Heart left ventricle (tissue), 16 donors: Measurements from ENCODE around the gene STAC. TPM values are rescaled to one million over a fixed set of nuclear protein-coding genes. Genes with fewer than 3 reads are reported as not detected.

Source experiments
- ATAC-seq, 4 donors: fragments of 200-7000 bp; cut with Tn5 transposase; one replicate each; pipeline ENCODE4 v1.9.1; 2020 to 2022; ENCODE audit warnings: moderate library complexity in 4 of 4, mild to moderate bottlenecking in 3 of 4, moderate number of reproducible peaks in 1 of 4
- DNase-seq, 5 donors: peaks; one replicate each; pipeline ENCODE4 v3.0.0-alpha.2; 2020
- H3K27ac ChIP-seq, 12 donors: fragments of 200-600 bp; sonication (generic) in 4 of 12; one replicate each; pipeline versions ENCODE4 v1.5.0 to v1.8.0; 2016 to 2022; ENCODE audit warnings: mild to moderate bottlenecking in 2 of 12
- H3K27me3 ChIP-seq, 9 donors: fragments of 200-600 bp; sonication (generic) in 2 of 9; one replicate each; pipeline versions ENCODE4 v1.5.1 to v1.8.0; 2016 to 2022; ENCODE audit warnings: mild to moderate bottlenecking in 3 of 9
- H3K36me3 ChIP-seq, 9 donors: fragments of 200-600 bp; sonication (generic) in 2 of 9; one replicate each; pipeline versions ENCODE4 v1.5.0 to v1.8.0; 2018 to 2022; ENCODE audit warnings: mild to moderate bottlenecking in 2 of 9
- H3K4me1 ChIP-seq, 12 donors: fragments of 200-600 bp; sonication (generic) in 4 of 12; one replicate each; pipeline versions ENCODE4 v1.5.0 to v1.8.0; 2016 to 2022; ENCODE audit warnings: mild to moderate bottlenecking in 3 of 12
- H3K4me3 ChIP-seq, 12 donors: fragments of 200-600 bp; sonication (generic) in 4 of 12; one replicate each; pipeline versions ENCODE4 v1.5.0 to v1.8.0; 2017 to 2022; ENCODE audit warnings: mild to moderate bottlenecking in 9 of 12, moderate library complexity in 4 of 12
- H3K9me3 ChIP-seq, 12 donors: fragments of 200-600 bp; sonication (generic) in 4 of 12; one replicate each; pipeline versions ENCODE4 v1.5.0 to v1.8.0; 2016 to 2022; ENCODE audit warnings: mild to moderate bottlenecking in 1 of 12
- CTCF ChIP-seq, 12 donors: fragments of 200-600 bp; sonication (generic) in 4 of 12; IDR thresholded peaks; one replicate each; pipeline versions ENCODE4 v1.5.0 to v1.8.0; 2018 to 2022; ENCODE audit warnings: antibody characterized with exemption in 12 of 12, mild to moderate bottlenecking in 5 of 12
- POLR2A ChIP-seq, 2 donors: fragments of 450-650 bp; IDR thresholded peaks; one replicate each; pipeline ENCODE4 v1.6.1; 2017; ENCODE audit warnings: antibody characterized with exemption in 2 of 2, mild to moderate bottlenecking in 2 of 2, moderate library complexity in 2 of 2
- WGBS, 4 donors: extraction: QIAGEN DNeasy Blood & Tissue Kit in 2 of 4; methylation state at CpG; one replicate each; pipeline versions ENCODE4 v1.1.5 to v1.1.7; 2013 to 2018; 5-methylcytosine and 5-hydroxymethylcytosine counted together
- intact Hi-C, 10 donors: fragments of 100-400 bp; cut with DNase I; formaldehyde crosslinking; loops; one replicate each; pipeline versions ENCODE4 v1.11.1 to v1.14.2; 2022
- polyA plus RNA-seq, 2 donors: library from polyadenylated mRNA; stranded (reverse); fragments of 200-250 nt; gene quantifications; one replicate each; pipeline ENCODE4 v1.2.3, GENCODE V29; 2013
- total RNA-seq, 9 donors: library from RNA; depleted of rRNA in 2 of 9; stranded (reverse); fragments of >200 nt in 2 of 9; fragmentation: NEBNext Ultra II Directional in 3 of 9; extraction: Animal tissue kit (Norgen Biotek cat#: 25700) in 3 of 9; gene quantifications; one replicate each; pipeline versions ENCODE4 v1.1.0 to v1.2.4, GENCODE V29; 2016 to 2023
- donor health status: ischemic (EF 13 %, LVEDD 7.1; RV severe dilation, severe dysfunction).
- donor health status: healthy with polysubstance abuse.
- donor health status: DM: no; HTN: yes; CAD: no.
- donor health status: DM: no; HTN: no; CAD: no.
- donor health status: ischemic (EF 25% LVEDD 6.9; RV normal size, moderate dysfunction).
- donor health status: ischemic (EF 25% LVEDD 5.7; RV mildly dilated, moderate dysfunction).
- donor health status: healthy.
- donor health status: DM: yes; HTN: yes; CAD: no.
- donor health status: ischemic (EF 35%, LVEDD 5.7; RV mildly dilated, moderate dysfunction).
- donor health status: nonischemic (EF 11% LVEDD 7.7; RV severe dilation, severe dysfunction).
- donor health status: DM: yes; HTN: yes; CAD: no.
- donor health status: PGD.
- donor health status: ischemic (EF 29% LVEDD 5.4; RV normal size, mild dysfunction).
- donor health status: nonischemic (EF 23%, LVEDD 6.1; RV moderate dilation, normal function).

STAC gene
- total and polyA plus RNA-seq, 11 donors: 0.11 to 1.3 (median 0.44) TPM; not detected in 1

- Histone ChIP-seq H3K27ac (no peak overlapping the region), H3K27me3 (peaks cover 0 to 5% (median 0%) of the 10 kb centered on the region in 9 donors), H3K4me3 (no peak overlapping the region), H3K9me3 (no peaks in the 10 kb centered on the region), H3K36me3 (no peaks in the 10 kb centered on the region), H3K4me1 (no peaks in the 10 kb centered on the region)
- 68 to 80% (median 74%) methylated on average over 1 of the region's 1 CpG for WGBS, 4 donors
- ATAC-seq (no peak), DNase-seq (no peak)
- no peak for TF ChIP-seq CTCF (IDR thresholded peaks at IDR 0.05)
- no peak for TF ChIP-seq POLR2A (IDR thresholded peaks at IDR 0.05)
- intact Hi-C loops: no loop called here
These were observed 215.2 kb downstream of the STAC start for GRCh38 chr3:36595511-36595910.

GRCh38 chr3:36596419-36596818 is 216.1 kb downstream of the STAC start:
- intact Hi-C loops: no loop called here

GRCh38 chr3:36597422-36597821 is 217.1 kb downstream of the STAC start:
- WGBS, 4 donors: 61 to 74% (median 70%) methylated on average over 2 of the region's 2 CpGs
- no peak for ATAC-seq
- Histone ChIP-seq H3K4me3 (no peak overlapping the region), H3K4me1 (no peaks in the 10 kb centered on the region), H3K27ac (no peak overlapping the region), H3K9me3 (no peaks in the 10 kb centered on the region), H3K36me3 (no peaks in the 10 kb centered on the region), H3K27me3 (peaks cover 0 to 5% (median 0%) of the 10 kb centered on the region in 9 donors)
- DNase-seq: no peak
- intact Hi-C loops: no loop called here
- TF ChIP-seq CTCF (IDR thresholded peaks at IDR 0.05) (no peak), POLR2A (IDR thresholded peaks at IDR 0.05) (no peak)

More at GRCh38 chr3:36596419-36596818, 216.1 kb downstream of the STAC start:
- no peak overlapping the region for H3K4me3 ChIP-seq
- WGBS, 4 donors: 61 to 68% (median 66%) methylated on average over 2 of the region's 2 CpGs
- ATAC-seq: no peak
- no peaks in the 10 kb centered on the region for H3K4me1 ChIP-seq
- H3K27ac ChIP-seq: no peak overlapping the region
- no peak for DNase-seq
- no peak for TF ChIP-seq CTCF (IDR thresholded peaks at IDR 0.05)
- no peak for TF ChIP-seq POLR2A (IDR thresholded peaks at IDR 0.05)
- H3K27me3 ChIP-seq: peaks cover 0 to 5% (median 0%) of the 10 kb centered on the region in 9 donors
- H3K9me3 ChIP-seq: no peaks in the 10 kb centered on the region
- no peaks in the 10 kb centered on the region for H3K36me3 ChIP-seq
